GM21381 (cell line): ENCODE results near the gene GSTO1.

Source experiments
- ATAC-seq: cut with Tn5 transposase; IDR thresholded peaks from one replicate; pipeline ENCODE4 v1.9.1; 2021; ENCODE audit warnings: mild to moderate bottlenecking, moderate library complexity; ENCODE audit not compliant: unreplicated experiment

The GSTO1 gene

DNA sequence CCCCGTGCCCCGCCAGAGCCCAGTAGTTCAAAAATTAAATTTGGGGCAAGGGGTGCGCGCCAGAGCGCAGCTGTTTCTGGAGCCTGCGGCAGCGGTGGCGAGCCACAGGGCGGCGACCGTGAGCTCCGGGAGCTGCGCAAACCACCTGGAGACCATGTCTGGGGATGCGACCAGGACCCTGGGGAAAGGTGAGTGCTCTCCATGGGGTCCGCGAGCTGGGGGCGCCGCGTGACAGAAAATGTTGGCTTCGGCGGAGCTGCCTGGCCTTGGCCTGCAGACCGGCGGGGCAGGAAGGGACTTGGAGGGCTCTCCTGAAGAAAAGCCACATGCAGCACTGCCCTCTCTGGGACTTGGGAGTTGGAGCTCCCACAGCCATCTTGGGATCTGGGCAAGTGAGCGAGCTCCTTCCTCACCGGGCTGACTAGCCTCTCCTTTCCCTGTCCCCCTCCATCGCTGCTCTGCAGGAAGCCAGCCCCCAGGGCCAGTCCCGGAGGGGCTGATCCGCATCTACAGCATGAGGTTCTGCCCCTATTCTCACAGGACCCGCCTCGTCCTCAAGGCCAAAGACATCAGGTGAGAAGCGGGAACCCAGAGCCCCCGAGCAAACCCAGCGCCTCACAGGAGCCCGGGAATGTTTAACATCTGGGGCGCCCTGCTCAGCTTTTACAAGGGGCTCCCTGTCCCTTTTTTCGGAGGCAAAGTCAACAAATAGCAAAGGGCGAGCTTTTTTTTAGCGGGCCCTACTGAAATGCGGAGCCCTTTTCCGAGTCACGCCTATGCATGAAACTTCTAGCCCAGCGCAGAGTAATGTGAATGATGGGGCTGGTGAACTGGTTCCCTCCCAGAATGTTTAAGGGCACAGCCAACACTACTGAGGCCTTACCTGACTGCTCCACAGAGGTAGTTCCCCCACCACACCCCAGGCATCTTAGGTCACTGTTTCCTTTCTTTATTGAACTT, 20.4 kb downstream of the GSTO1 start:
- peak; percentile 82 for ATAC-seq

DNA sequence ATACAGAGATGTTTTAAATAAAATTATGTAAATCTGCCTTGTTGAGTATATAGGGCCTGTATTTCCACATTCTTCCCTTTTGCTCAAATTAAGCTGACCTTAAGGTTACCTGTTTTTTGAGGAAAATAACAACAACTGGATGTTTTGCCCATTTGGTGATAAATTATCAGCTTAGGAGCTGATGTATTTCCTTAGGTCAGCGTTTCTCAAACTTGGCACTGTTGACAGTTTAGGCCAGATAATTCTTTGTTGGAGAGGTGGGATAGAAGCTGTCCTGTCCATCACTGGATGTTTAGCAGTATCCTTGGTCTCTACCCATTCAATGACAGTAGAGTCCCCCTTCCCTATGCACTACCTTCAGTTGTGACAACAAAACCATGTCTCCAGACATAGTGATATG, 21.5 kb downstream of the GSTO1 start:
- no peak for ATAC-seq

DNA sequence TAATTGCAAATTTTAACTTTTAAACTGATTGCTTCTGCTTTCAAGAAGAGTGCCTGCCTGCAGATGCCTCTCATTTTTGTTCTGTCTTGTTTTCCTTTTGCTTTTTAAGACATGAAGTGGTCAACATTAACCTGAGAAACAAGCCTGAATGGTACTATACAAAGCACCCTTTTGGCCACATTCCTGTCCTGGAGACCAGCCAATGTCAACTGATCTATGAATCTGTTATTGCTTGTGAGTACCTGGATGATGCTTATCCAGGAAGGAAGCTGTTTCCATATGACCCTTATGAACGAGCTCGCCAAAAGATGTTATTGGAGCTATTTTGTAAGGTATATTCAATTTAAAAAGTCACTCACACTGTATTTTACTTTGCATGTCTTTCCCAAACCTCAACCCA, 23.1 kb downstream of the GSTO1 start:
- ATAC-seq, result no peak

DNA sequence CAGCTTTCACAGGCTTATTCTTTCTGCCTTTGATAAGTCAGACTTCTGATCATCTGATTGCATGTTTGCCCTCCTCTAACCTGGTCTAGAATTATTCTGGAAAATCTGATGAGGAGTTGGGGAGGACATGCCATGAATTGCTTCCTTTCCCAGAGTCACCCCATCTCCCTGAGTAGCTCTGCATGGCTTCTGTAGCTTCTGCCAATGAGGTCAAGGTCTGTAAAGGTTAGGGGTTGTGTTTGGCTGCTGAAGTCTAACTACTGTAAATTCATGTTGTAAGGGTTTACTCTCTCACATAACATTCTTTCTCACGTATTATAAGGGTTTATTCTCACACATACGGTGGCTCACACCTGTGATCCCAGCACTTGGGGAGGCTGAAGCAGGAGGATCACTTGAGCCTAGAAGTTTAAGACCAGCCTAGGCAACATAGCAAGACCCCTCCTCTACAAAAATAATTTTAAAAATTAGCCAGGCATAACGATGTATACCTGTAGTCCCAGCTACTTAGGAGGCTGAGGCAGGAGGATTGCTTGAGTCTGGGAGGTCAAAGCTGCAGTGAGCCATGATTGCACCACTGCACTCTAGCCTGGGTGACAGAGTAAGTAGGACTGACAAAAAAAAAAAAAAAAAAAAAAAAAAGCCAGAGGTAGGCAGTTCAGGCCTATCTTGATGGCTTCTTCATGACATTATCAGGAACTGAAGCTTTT, 25.0 kb downstream of the GSTO1 start:
- no peak for ATAC-seq

DNA sequence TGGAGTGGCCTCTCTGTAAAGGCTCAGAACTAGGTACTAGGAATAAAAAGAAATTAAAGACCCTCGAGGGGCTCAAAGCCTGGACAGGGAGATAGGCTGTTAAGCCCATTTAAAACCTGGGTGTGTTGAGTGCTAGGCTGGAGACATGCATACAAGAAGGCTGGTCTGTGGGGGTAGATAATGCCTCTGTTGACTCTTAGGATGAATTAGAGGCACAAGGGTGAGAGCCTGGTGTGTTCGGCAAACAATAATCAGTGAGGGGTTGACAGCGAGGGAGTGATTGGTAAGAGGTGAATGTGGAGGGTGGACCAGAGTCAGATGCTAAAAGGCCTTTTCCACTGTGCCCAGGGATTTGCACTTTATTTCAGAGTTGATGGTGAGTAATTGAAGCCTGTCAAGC, 27.0 kb downstream of the GSTO1 start:
- no peak for ATAC-seq

DNA sequence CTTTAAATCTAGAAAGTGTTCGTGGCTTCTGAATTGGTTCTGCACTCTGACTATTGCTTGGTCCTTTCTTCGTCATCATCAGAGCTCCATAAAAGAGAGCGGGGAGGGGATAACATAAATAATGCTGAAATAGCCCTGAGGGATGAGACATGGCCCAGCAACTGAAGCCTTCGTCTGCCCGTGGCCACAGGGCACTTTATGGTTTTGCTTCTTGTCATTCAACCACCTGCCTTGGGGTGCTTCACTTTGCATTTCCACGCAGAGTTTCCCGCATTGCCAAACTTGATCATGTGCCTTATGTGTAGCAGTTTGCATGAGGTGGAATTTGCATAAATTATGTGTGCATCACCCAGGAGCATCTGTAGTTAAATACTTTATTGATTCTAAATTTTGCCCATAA, 30.2 kb downstream of the GSTO1 start:
- ATAC-seq, result no peak

DNA sequence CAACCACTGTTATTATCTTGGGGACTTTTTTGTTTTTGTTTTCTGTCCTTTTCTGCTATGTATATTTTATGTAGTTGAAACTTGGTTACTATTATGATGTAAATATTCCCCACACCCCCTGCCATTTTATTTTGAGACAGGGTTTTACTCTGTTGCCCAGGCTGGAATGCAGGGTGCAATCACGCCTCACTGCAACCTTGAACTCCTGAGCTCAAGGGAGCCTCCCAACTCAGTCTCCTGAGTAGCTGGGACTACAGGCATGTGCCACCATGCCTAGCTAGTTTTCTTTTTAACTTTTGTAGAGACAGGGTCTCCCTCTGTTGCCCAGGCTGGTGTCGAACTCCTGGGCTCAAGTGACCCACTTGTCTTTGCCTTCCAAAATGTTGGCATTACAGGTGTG, 32.2 kb downstream of the GSTO1 start:
- no peak for ATAC-seq

DNA sequence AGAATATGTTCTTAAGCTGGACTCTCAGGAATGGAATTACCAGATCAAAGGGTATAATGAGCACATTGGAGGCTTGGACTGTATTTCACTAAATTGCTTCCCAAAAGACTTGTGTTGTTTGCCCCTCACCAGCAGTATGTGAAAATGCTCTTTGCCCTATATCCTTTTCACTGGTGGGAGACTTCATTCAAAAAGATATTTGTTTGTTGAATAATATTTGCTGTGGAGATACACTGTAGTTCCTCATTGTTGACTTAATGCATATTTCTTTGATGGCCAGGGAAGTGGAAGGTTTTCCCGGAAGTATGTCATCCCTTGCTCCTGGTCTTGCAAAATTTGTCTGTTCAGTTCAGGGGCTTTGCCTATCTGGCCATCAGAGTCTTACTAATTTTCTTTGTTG, 33.7 kb downstream of the GSTO1 start:
- ATAC-seq, result no peak

DNA sequence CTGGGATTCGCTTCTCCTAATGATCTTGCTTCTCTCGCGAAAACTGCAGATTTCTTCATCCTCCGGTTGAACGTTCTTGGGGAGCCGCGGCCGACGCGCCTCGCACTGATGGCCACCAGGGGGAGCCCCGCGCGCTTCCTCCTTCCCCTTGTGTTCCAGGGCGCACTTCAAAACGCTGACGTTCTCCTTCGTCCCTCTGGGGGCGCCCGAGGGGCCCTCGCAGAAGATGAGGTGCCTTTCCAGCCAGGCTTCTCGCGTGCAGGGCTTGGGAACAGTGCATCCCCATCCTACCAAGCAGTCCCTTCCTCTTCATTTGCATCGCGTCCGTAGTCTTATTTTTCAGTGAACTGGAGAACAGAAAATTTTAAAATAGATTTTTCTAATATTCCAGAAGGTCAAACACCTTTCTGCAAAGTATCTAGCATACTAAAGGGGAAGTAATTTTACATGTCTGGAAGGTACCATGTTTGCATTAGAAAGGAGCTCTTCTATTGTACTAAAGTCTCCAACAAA, 36.8 kb downstream of the GSTO1 start:
- ATAC-seq, result peak; percentile 98

DNA sequence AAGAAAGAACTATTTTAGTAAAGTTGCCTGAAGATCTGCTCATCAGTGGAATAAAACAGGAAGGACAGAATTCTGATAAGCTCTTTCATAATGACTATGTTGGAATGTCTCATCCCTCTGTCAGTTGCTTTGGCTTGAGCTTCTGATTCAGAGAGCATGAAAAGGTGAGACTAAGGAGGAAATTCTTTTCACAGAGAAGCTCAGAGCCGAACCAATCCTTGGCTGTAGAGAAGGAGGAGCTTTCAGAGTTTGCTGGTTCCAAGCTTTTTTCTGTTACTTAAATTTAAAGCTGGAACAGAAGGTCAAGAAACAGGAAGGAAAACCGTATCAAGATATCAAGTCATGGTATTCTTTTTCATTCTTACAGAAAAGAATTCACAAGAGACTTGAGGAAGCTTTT, 38.3 kb downstream of the GSTO1 start:
- ATAC-seq, result no peak

DNA sequence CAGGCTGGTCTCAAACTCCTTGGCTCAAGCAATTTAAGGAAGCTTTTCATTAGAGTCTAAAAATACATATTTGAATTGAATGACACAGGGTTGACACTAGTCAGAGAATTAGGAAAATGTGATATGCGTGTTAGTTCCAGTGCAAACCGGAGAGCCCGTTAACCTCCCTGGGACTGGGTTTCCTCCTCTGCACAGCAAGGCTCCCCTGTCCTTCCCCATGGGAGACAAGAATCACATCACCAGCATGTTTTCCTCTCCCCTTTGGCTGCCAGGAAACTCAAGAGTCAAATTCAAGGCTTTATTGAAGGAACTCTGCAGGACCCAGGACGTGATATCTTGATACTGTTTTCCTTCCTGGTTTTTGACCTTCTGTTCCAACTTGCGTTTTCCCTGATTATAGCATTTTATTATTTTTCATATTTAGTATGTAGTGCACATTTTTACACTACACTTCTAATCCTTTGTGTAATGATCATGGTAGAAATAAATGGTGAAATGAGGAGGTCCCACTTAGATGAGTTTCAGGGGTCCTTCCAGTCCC, 39.2 kb downstream of the GSTO1 start:
- ATAC-seq, result no peak

DNA sequence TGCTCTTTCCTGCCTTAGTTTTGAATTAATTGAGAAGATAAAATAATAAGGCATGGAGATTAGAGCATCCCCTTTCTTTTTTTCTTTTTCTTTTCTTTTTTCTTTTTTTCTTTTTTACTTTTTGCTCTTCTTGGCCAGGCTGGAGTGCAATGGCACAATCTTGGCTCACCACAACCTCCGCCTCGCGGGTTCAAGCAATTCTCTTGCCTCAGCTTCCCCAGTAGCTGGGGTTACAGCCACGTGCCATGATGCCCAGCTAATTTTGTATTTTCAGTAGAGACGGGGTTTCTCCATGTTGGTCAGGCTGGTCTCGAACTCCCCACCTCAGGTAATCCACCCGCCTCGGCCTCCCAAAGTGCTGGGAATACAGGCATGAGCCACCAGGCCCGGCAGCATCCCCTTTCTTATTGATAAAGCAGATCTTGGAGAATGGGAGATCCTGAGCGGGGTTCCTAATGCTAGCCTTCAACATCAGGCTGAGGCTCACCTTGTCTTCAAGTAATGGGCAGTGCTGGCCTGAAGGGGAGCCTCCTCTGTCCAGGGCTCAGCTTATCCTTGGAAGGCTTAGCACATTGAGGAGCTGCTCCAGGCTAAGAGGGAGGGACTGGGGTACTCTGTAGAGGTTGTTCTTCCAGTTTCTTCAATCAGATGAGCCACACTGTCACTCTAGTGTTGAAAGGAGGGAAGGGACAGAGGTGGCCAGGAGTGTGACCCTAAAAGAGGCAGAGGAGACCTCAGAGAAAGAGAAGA, 42.2 kb downstream of the GSTO1 start:
- ATAC-seq, result no peak

DNA sequence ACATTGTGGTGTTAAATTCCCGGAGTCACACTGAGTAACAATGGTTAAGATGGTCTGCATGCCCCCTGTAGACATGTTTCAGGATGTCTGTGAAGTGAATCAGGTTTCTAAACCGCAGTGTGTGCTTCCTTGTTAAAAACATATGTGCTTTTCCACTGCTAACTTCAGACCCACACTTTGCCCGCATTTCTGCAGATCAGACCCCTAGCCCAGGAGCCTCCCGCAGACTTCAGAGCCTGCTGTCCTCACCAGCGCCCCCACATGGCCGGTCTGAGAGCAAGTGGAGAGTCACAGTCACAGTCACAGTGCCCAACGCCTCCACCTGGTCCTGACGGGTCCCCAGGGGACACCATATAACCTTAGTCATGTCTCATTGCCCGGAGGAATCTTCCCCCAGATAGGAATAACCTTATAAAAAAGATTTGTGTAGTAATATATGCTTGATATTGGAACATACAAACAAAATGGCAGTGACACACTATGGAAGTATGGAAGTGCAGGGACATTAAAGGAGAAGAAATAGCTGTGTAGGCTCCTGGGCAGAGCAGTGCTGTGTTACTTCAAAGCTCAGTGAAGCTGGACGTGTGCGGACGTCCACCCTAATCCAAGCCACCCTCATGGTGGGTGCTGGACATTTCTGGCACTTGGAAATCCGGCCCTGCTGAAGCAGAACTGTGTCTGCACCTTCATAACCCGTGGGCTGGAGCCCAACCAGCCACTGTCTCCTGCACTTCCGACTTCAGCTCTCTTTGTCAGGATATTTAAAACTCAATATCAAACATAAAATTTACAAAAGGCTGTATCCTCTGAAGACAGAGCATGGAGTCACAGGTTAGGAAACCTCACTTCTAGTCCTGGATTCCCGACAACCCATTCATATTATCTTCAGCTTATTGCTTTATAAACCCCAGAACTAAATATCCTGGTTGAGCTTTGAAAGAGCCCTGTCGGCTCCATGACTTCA, 43.3 kb downstream of the GSTO1 start:
- ATAC-seq, result no peak

DNA sequence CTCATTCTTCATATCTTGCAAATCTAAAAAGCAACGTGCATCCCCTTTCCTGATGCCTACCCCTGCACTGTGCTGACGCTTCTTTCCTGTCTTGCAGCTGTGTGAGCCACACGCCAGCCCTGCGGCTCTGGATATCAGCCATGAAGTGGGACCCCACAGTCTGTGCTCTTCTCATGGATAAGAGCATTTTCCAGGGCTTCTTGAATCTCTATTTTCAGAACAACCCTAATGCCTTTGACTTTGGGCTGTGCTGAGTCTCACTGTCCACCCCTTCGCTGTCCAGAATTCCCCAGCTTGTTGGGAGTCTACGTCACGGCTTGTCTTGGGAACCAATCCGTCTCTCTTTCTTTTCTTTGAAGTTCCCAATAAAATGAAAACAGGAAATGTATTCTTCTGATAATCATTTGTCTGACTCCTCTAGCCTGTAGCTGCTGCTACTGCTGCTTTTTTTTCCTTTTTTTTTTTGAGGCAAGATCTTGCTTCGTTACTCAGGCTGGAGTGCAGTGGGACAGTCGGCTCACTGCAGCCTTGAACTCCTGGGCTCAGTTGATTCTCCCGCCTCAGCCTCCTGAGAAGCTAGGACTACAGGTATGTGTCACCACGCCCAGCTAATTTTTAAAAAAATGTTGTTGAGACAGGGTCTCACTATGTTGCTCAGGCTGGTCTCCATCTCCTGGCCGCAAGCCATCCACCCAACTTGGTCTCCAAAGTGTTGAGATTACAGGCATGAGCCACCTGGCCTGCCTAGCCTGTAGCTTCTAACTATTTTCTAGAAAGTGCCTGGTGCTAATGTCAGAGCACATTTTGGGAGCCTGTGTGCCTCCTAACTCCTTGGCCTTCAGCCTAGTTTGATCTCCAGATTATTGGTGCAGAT, 44.6 kb downstream of the GSTO1 start:
- no peak for ATAC-seq

DNA sequence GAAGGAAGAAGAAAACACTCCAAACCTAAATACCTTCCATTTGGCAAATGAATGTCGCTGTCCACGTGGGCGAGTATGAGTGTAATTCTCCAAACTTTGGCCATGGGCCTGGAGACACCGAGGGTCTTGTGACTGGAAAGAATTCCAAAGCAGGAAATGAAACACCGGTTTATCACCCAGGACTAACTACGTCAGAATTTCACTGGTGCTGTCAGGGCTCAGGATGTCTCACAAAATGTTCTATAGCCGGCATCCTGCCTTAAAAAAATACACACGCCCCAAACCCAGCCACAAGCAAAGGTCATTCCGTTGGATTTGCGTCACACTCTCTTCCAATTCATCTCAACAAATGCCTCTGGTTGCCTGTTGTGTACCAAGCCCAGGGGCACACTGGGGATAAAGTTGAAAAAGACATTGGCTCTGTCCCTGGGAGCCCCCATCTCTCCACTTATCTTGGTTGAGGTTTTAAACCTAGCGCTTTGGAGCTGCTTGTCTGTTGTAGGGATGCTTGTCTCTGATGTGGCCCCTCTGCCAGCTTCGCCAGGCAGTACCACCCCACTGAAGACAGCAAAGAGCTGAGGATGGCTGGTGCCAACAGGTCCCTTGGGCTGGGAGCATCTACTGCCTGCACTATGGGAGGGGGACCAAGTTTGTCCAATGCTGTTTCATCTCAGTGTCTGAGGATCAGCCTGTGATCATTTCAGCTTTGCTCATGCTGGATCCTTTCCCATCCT, 45.5 kb downstream of the GSTO1 start:
- ATAC-seq, result no peak

DNA sequence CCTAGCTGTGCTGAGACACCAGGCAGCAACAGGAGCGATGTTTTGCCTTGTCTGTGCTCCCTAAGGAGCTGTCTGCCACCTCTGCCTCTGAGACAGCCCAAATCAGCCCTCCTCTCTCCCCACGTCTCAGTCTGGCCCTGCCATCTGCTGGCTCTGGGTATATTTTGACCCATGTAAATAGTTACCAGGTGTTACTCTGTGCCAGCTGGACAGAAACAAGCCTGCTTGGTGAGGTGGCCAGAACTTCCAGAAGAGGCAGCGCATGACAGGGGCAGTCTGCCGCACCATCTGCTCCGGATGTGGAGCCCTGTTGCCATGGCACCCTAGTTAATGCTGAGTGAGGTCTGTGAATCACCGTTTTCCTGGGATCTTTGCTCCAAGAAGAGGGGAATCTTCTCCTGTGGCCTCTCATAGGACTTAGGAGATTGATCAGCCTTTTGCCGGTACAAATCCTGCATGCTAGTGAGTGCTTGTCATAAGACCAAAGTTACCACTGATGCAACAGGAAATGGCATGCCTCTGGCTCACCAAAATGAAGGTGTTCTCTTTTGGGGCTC, 46.1 kb downstream of the GSTO1 start:
- ATAC-seq, result no peak

DNA sequence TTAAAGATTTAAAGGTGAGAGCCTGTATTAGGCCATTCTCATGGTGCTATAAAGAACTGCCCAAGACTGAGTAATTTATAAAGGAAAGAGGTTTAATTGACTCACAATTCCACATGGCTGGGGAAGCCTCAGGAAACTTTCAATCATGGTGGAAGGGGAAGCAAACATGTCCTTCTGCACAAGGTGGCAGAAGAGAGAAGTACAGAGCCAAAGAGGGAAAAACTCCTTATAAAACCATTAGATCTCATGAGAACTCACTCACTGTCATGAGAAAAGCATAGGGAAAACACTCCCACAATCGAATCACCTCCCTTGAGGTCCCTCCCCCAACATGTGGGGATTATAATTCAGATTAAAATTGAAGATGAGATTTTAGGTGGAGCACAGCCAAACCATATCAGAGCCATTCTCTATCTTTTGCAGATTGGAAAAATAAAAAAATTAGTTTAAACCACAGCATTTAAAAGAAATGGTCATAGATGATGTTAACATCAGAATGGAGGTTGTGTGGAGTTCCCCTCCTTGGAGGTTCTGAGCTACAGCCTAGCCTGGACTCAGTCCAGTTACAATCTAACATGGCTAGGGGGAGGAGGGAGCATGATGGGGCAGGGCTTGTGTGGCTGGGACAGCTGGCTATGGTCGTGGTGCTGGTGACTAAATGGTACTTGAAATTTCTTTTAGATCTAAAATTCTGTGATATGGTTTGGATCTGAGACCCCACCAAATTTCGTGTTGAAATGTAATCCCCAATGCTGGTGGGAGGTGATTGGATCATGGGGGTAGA, 47.4 kb downstream of the GSTO1 start:
- ATAC-seq, result no peak
